Natural killer cell (primary cell): ENCODE measurements around the gene FUCA1. TPM values are rescaled to one million over a fixed set of nuclear protein-coding genes. Genes with fewer than 3 reads are reported as not detected.
A peak's percentile ranks its signal among the peaks of the same experiment; 100 is the strongest.

Experiments used
- ATAC-seq, 3 donors: fragments of 150-1000 bp in 2 of 3; fragments of 200-7000 bp in 1 of 3; cut with Tn5 transposase; 1 replicate in 1 of 3; 2 replicates in 2 of 3; pipeline ENCODE4 v1.10.0; 2021; ENCODE audit warnings: mild to moderate bottlenecking in 2 of 3, moderate library complexity in 2 of 3
- DNase-seq, 2 donors: peaks; one replicate each; pipeline versions ENCODE4 v3.0.0 to v3.0.0-alpha.2; 2013 to 2021; ENCODE audit warnings: mixed read lengths in 1 of 2
- H3K27ac ChIP-seq: one replicate; pipeline ENCODE4 v1.5.1; 2013; ENCODE audit warnings: mild to moderate bottlenecking, low read length
- H3K27me3 ChIP-seq: one replicate; pipeline ENCODE4 v1.6.1; 2013; ENCODE audit warnings: low read length; ENCODE audit not compliant: control insufficient read depth, insufficient read depth
- H3K36me3 ChIP-seq: one replicate; pipeline ENCODE4 v1.6.1; 2013; ENCODE audit warnings: low read length; ENCODE audit not compliant: control insufficient read depth, insufficient read depth
- H3K4me1 ChIP-seq: one replicate; pipeline ENCODE4 v1.6.1; 2013; ENCODE audit warnings: low read length; ENCODE audit not compliant: control insufficient read depth, insufficient read depth
- H3K4me3 ChIP-seq: one replicate; pipeline ENCODE4 v1.5.1; 2013; ENCODE audit warnings: low read length
- H3K9me3 ChIP-seq: one replicate; pipeline ENCODE4 v1.6.1; 2013; ENCODE audit warnings: low read length; ENCODE audit not compliant: control insufficient read depth, insufficient read depth
- H3K27ac Mint-ChIP-seq, 2 donors: one replicate each; pipeline ENCODE4 v1.8.0; 2022; ENCODE audit warnings: mild to moderate bottlenecking in 2 of 2, mixed read lengths in 2 of 2, moderate library complexity in 1 of 2
- H3K27me3 Mint-ChIP-seq, 2 donors: one replicate each; pipeline ENCODE4 v1.8.0; 2022; ENCODE audit warnings: low read depth in 2 of 2, mixed read lengths in 2 of 2
- H3K36me3 Mint-ChIP-seq: one replicate; pipeline ENCODE4 v1.8.0; 2022; ENCODE audit warnings: mixed read lengths
- H3K4me1 Mint-ChIP-seq, 2 donors: one replicate each; pipeline ENCODE4 v1.8.0; 2022; ENCODE audit warnings: mixed read lengths in 2 of 2
- H3K4me3 Mint-ChIP-seq: one replicate; pipeline ENCODE4 v1.8.0; 2022; ENCODE audit warnings: mild to moderate bottlenecking, moderate library complexity, mixed read lengths
- H3K9me3 Mint-ChIP-seq, 2 donors: one replicate each; pipeline ENCODE4 v1.8.0; 2022; ENCODE audit warnings: mixed read lengths in 2 of 2
- CTCF ChIP-seq: fragments of 200-600 bp; IDR thresholded peaks from one replicate; pipeline ENCODE4 v1.8.0; 2022; ENCODE audit warnings: antibody characterized with exemption
- WGBS: methylation state at CpG from one replicate; pipeline ENCODE4 v1.1.7; 2013; ENCODE audit warnings: missing lambda C conversion rate; ENCODE audit not compliant: insufficient coverage; 5-methylcytosine and 5-hydroxymethylcytosine counted together
- intact Hi-C: fragments of 100-400 bp; cut with micrococcal nuclease; formaldehyde crosslinking; loops from one replicate; pipeline ENCODE4 v1.14.2; 2022
- total RNA-seq, 4 donors: library from RNA; stranded (reverse); fragments of 120-200 nt in 1 of 4; gene quantifications; one replicate each; pipeline versions ENCODE4 v1.2.3 to v1.2.4, GENCODE V29; 2013 to 2022

Gene FUCA1
- total RNA-seq, 3 donors from 2014 or later (not counting 1 experiment from before 2014, with no cell fraction given), result 6.8 to 12.5 (median 11.9) TPM

GRCh38 chr1:23824711-23825075 lies 43.4 kb downstream of the FUCA1 start:
- 18% methylated on average over 8 of the region's 8 CpGs for WGBS
- TF ChIP-seq CTCF, result no peak
- peaks cover 13% of the 10 kb centered on the region for H3K4me1 ChIP-seq
- H3K27me3 ChIP-seq, result no peaks in the 10 kb centered on the region
- H3K36me3 Mint-ChIP-seq, result no peaks in the 10 kb centered on the region
- no peaks in the 10 kb centered on the region for H3K27me3 Mint-ChIP-seq
- ATAC-seq (peak; percentile 3 to 11 (median 10)), DNase-seq (no peak)
- H3K9me3 ChIP-seq, result no peaks in the 10 kb centered on the region
- H3K36me3 ChIP-seq, result peaks cover 2% of the 10 kb centered on the region
- H3K4me3 Mint-ChIP-seq, result peak overlapping the region; percentile 96
- no peaks in the 10 kb centered on the region for H3K9me3 Mint-ChIP-seq
- peak overlapping the region; percentile 91 to 96 for H3K27ac Mint-ChIP-seq
- H3K27ac ChIP-seq, result peak overlapping the region; percentile 91
- H3K4me3 ChIP-seq, result peak overlapping the region; percentile 95
- H3K4me1 Mint-ChIP-seq, result peaks cover 22 to 23% of the 10 kb centered on the region in 2 donors
- intact Hi-C loops, result loop anchor here (1.0 kb wide), 1 partner anchor 24 kb away; the partner anchor contains the start of gene GALE

DNA sequence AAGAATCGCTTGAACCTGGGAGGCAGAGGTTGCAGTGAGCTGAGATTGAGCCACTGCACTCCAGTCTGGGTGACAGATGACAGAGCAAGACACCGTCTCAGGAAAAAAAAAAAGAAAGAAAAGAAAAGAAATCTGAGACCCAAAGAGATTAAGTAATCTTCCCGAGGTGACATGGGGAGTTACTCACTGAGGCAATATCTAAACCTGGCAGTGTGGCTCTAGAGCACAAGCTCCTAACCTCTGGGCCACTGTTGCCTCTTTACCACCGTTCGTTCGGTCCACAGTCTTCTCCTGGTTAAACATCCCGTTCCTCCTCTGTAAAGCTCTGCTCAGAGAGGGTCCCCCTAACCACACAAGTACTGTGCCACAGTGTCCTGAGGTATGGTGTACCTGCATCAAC lies 44.3 kb downstream of the FUCA1 start:
- H3K36me3 ChIP-seq, result peaks cover 2% of the 10 kb centered on the region
- intact Hi-C loops, result no loop called here
- no peak overlapping the region for H3K4me3 ChIP-seq
- Mint-ChIP-seq H3K27ac (peak overlapping the region; percentile 91 to 96), H3K27me3 (no peaks in the 10 kb centered on the region), H3K4me3 (peak overlapping the region; percentile 96), H3K36me3 (no peaks in the 10 kb centered on the region), H3K4me1 (peaks cover 22 to 23% of the 10 kb centered on the region in 2 donors), H3K9me3 (no peaks in the 10 kb centered on the region)
- H3K27me3 ChIP-seq, result no peaks in the 10 kb centered on the region
- no peaks in the 10 kb centered on the region for H3K9me3 ChIP-seq
- 95% methylated on average over 7 of the region's 7 CpGs for WGBS
- H3K4me1 ChIP-seq, result peaks cover 13% of the 10 kb centered on the region
- no peak overlapping the region for H3K27ac ChIP-seq
- ATAC-seq (no peak), DNase-seq (no peak)
- TF ChIP-seq CTCF, result no peak

DNA sequence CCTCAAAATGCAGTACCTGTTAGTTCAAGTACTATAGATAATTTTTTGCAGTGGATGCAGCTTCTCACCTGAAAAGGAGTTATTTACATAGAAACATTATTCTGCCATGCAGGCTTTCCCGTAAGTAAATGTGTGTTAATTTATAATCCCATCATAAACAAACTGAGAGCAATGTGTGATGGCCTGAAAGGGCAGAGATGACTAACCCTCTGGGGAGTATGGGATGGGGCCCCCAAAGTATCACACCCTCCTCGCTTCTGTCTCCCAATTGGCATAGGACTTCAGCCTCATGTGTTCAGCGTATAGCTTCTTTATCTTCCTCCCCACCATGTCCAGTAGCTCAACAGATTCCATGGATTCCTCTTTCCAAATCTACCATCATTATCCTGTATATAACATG lies 50.5 kb downstream of the FUCA1 start:
- H3K27me3 Mint-ChIP-seq, result no peaks in the 10 kb centered on the region
- DNase-seq (no peak), ATAC-seq (no peak)
- no peak overlapping the region for H3K4me3 Mint-ChIP-seq
- H3K27ac Mint-ChIP-seq, result no peak overlapping the region
- Histone ChIP-seq H3K36me3 (peaks cover 40% of the 10 kb centered on the region), H3K4me3 (no peak overlapping the region), H3K27ac (no peak overlapping the region), H3K9me3 (no peaks in the 10 kb centered on the region), H3K27me3 (no peaks in the 10 kb centered on the region), H3K4me1 (no peaks in the 10 kb centered on the region)
- TF ChIP-seq CTCF, result no peak
- intact Hi-C loops, result no loop called here
- peaks cover 12% of the 10 kb centered on the region for H3K36me3 Mint-ChIP-seq
- peaks cover 0 to 6% of the 10 kb centered on the region in 2 donors for H3K4me1 Mint-ChIP-seq
- 84% methylated on average over 2 of the region's 3 CpGs for WGBS
- H3K9me3 Mint-ChIP-seq, result no peaks in the 10 kb centered on the region

- DNase-seq, result no peak
- H3K36me3 ChIP-seq, result peaks cover 43% of the 10 kb centered on the region
Measured at GRCh38 chr1:23816906-23817305, 51.2 kb downstream of the FUCA1 start.

More at GRCh38 chr1:23816906-23817305, 51.2 kb downstream of the FUCA1 start:
- Mint-ChIP-seq H3K27ac (no peak overlapping the region), H3K9me3 (no peaks in the 10 kb centered on the region), H3K27me3 (no peaks in the 10 kb centered on the region), H3K4me3 (no peak overlapping the region), H3K4me1 (peaks cover 0 to 6% of the 10 kb centered on the region in 2 donors), H3K36me3 (peaks cover 12% of the 10 kb centered on the region)
- Histone ChIP-seq H3K27ac (no peak overlapping the region), H3K4me1 (no peaks in the 10 kb centered on the region), H3K4me3 (no peak overlapping the region), H3K27me3 (no peaks in the 10 kb centered on the region), H3K9me3 (no peaks in the 10 kb centered on the region)
- intact Hi-C loops, result no loop called here
- no peak for ATAC-seq
- TF ChIP-seq CTCF, result no peak
